H1 (cell line): ENCODE results near the gene EPHA3. TPM values are rescaled to one million over a fixed set of nuclear protein-coding genes. Genes with fewer than 3 reads are reported as not detected.

Experiments
- CBX8 ChIP-seq: fragments of 300-800, 300-1000 bp; sonication (generic); IDR thresholded peaks from 2 replicates; pipeline ENCODE4 v1.7.1; 2016; ENCODE audit warnings: low read depth, low read length, borderline replicate concordance
- CEBPB ChIP-seq: IDR thresholded peaks from 2 replicates; pipeline ENCODE4 v1.6.1; 2012; ENCODE audit warnings: low read depth, low read length
- EGR1 ChIP-seq: IDR thresholded peaks from 2 replicates; pipeline ENCODE4 v1.6.1; 2011; ENCODE audit warnings: low read depth, low read length, borderline replicate concordance
- TBP ChIP-seq: IDR thresholded peaks from 2 replicates; pipeline ENCODE4 v1.6.1; 2011; ENCODE audit warnings: low read depth, low read length, improper control_type of control experiment
- YY1 ChIP-seq: IDR thresholded peaks from 2 replicates; pipeline ENCODE4 v1.6.1; 2011; ENCODE audit warnings: low read depth, mild to moderate bottlenecking, low read length
- ZNF274 ChIP-seq: IDR thresholded peaks from 2 replicates; pipeline ENCODE4 v1.7.0; 2012; ENCODE audit warnings: low read length, borderline replicate concordance; ENCODE audit errors: extremely low read depth
- polyA plus RNA-seq, 7 experiments: library from polyadenylated mRNA; depleted of rRNA in 3 of 7; stranded (reverse) in 5 of 7; unstranded in 2 of 7; fragments of >200 nt in 5 of 7; fragments of 200-250 nt in 2 of 7; gene quantifications; 1 replicate in 5 of 7; 2 replicates in 1 of 7; 4 replicates in 1 of 7; pipeline versions ENCODE4 v1.2.1 to v1.2.3, GENCODE V29; 2011 to 2013; ENCODE audit warnings: missing spikeins in 2 of 7, mixed read lengths in 2 of 7
- total RNA-seq: library from RNA; stranded (reverse); fragmentation: NEBNext Ultra II Directional; extraction: Animal tissue kit (Norgen Biotek cat#: 25700); gene quantifications from 2 replicates; pipeline ENCODE4 v1.2.1, GENCODE V29; 2021

Gene EPHA3
- total and polyA plus RNA-seq, 2 of the 8 experiments (the other 6 are each of a cell fraction or from before 2014, with no cell fraction given), result 0.09 to 0.22 TPM

DNA sequence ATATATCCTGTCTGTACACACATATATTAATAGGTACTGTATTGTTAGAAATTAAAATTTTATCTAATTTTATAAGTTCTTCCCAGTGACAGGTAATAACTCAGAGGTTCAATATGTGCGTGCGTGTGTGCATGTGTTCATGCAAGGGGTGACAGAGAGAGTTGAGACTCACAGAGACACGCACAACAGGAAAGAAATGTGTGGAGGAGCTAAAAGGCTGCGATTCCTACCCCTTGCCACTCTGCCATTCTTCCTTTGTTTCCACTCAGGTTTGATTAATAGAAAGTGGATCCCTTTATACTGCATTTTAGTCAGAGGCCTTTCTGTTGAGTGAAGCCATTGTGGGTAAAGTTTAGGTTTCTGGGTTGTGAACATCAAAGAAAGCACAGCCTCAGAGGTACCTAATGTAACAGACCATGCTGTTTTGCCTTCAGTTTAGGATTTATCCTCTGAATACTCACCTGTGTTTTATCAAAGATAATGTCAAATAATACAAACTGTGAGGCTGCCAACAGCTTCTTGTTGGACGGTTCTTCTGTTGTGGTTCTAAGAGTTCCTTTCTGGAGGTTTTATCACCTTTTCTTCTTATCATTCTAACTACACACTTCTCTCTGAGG, 182.3 kb downstream of the EPHA3 start (continued):
- TF ChIP-seq YY1, result no peak
- no peak for TF ChIP-seq CBX8
- no peak for TF ChIP-seq TBP
- no peak for TF ChIP-seq EGR1
- TF ChIP-seq ZNF274, result no peak
- TF ChIP-seq CEBPB, result no peak
